Activated CD4-positive, alpha-beta T cell treated with anti-CD3 and anti-CD28 coated beads, Interleukin-2, Interleukin-4, amounts not matched to agents 100 ng/mL and 50 ng/mL, durations not matched to agents 16 hours and 8 hours (primary cell): ENCODE data around the gene GJA4.
A peak's percentile ranks its signal among the peaks of the same experiment; 100 is the strongest.
"Not testable (repeated sequence)": the region's sequence is repeated elsewhere in the genome, so short reads cannot be mapped to it uniquely, and the experiment has no call there.

Experiments used
- DNase-seq: peaks from one replicate; pipeline ENCODE4 v3.0.0-alpha.2; 2020; ENCODE audit warnings: low spot score

The GJA4 gene

GRCh38 chr1:34770891-34771504, 21.8 kb upstream of the GJA4 start:
- no peak for DNase-seq

- DNase-seq: no peak
Observed at GRCh38 chr1:34771573-34772371, 21.0 kb upstream of the GJA4 start.

DNA sequence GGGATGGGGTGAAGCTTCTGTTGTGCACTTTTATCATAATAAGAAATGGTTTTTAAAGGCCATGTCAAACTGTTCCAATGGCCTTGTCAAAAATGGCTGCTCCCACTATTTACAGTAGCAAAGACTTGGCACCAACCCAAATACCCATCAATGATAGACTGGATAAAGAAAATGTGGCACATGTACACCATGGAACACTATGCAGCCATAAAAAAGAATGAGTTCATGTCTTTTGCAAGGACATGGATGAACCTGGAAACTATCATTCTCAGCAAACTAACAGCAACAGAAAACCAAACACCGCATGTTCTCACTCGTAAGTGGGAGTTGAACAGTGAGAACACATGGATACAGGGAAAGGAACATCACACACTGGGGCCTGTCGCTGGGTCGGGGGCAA, 19.7 kb upstream of the GJA4 start:
- not testable (repeated sequence) for DNase-seq

DNA sequence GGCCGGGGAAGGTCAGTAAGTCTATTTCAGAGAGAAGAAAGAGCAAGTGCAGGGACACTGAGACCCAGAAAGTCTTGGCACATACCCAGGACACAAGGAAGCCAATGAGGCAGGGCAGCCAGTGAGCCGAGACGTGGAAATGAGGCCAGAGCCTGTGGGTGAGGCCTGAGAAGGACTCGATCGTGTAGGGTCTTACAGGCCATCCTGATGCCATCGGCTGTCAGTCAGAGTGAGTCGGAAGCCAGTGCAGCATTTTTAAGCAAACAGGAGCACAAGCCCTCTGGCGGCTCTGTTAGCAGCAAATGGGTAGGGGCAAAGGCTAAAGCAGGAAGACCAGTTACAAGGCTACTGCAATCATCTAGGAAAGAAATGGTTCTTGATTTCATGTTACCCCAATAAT, 17.8 kb upstream of the GJA4 start:
- DNase-seq: no peak

GRCh38 chr1:34776911-34777310, 15.9 kb upstream of the GJA4 start:
- DNase-seq: no peak

DNA sequence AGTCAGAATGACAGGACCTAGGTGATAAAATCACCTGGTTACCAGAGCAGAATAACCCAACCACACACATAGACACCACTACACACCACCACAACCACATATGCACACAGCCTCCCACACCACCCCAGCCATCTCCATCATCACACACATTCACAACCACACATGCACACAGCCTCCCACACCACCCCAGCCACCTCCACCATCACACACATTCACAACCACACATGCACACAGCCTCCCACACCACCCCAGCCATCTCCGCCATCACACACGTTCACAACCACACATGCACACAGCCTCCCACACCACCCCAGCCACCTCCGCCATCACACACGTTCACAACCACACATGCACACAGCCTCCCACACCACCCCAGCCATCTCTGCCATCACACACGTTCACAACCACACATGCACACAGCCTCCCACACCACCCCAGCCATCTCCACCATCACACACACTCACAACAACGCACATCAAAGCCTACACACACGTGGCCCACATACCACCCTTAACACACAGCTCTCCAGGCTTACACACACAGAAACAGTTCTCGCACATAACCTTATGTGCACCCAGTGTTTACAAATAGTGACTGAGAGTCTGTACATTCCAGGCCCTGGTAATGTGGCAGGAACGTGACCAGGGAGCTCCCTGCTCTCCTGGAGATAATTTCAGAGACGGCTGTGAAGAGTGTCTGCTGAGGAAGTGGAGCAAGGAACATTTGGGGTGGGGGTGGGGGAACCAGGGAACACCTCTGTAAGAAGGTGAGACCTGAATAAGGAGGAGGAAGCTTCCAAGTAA, 15.1 kb upstream of the GJA4 start:
- DNase-seq: no peak

DNA sequence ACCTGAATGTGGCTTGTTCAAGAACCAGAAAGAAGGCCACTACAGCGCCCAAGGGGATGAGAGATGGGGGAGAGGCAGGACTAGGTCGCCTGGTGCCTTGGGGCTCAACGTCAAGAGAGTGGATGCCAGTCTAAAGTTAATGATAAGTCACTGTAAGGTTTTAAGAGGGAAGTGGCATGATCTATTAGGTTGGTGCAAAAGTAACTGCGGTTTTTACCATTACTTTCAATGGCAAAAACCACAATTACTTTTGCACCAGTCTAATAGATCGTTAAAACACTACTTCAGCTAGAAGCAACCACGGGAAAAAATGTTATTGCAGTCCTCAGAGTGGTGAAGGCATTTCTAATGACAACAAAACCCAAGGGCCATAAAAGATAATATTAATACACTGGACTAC, 14.4 kb upstream of the GJA4 start:
- DNase-seq: no peak

DNA sequence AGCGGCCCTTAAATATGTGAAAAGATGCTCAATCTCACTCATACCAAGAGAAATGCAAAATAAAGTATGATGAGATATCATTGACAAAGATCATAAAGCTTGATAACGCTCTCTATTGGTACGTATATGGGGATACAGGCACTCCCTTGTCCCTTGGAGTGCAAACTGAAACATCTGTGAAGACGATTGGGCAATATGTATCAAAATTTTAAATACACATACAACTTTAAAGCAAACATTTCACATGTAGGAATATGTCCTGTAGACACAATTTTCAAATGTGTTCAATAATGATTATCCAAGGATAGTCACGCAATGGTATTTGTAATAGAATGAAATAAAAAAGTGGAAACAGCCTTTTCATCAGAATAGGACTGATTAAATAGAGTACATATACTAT, 13.8 kb upstream of the GJA4 start:
- no peak for DNase-seq

DNA sequence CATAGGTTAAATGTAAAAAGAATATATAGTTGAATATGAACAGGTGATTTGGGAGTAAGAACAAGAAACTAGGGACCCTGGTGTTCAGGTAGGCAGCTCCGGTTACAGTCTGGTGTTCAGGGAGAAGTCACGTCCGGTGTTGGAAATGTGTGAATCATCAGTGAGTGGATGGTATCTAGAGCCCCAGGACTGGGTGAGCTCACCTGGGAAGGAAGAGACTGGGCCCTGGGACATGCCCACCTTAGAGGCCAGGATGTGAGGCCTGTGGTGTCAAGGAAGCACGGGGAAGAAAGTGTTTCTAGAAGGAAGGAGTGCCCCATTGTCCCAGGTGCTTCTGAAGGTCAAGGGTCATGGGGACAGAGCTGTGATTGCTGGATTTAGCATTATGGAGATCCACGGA, 13.3 kb upstream of the GJA4 start:
- DNase-seq: no peak

DNA sequence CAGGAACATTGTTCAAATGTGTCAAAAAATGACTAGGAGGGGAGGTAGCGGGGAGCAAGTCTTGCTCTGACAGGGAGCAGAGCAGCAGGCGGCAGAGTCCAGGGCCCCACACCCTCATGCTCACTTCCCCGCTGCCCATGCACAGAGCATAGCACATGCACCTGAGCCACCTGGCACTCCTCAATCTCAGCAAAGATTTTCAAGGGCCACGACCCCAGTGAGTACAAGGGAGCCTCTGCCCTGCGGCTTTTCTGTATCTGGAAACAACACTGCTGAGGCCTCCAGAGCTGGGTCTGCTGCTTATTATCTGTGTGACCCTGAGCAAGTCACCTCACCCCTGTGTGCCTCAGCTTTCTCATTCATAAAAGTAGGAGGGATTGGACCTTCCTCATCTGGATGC, 12.8 kb upstream of the GJA4 start:
- DNase-seq: no peak

GRCh38 chr1:34780528-34780927, 12.3 kb upstream of the GJA4 start:
- no peak for DNase-seq

GRCh38 chr1:34781071-34781843, 11.5 kb upstream of the GJA4 start, which contains the start of gene GJB3:
Gene GJB3, plus strand, starts transcription at chr1:34781214. Its CDS starts 3,549 bp downstream, at chr1:34784763.
- no peak for DNase-seq

DNA sequence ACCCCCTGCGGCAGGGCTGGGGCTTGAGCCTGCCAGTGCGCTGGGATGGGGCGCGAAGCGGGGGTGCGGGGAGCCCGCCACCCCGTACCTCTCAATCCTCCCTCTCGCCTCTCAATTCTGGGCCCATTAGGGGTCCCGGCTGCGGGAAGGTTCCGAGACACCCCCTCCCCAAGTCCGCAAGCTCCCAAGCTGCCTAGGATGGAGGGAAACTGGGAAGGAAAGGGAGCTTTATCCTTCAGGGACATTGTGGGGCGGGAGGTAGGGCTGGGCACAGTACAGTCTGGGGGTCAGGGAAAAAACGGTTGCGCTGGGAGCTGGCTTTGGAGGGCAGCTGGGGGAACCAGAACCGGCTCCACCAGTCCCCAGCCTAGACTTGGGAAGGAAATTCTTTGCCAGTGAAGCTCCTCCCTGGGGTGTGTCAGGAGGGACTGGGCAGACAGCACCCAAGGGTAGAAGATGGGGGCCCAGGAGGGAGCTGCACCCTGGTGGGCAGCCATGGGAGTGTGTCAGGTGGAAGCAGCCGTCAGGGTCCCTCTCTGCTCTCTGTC, 10.9 kb upstream of the GJA4 start:
- no peak for DNase-seq

- DNase-seq: no peak
Observed at GRCh38 chr1:34784751-34785221, 8.0 kb upstream of the GJA4 start.

GRCh38 chr1:34785231-34785874, 7.4 kb upstream of the GJA4 start:
- no peak for DNase-seq

DNA sequence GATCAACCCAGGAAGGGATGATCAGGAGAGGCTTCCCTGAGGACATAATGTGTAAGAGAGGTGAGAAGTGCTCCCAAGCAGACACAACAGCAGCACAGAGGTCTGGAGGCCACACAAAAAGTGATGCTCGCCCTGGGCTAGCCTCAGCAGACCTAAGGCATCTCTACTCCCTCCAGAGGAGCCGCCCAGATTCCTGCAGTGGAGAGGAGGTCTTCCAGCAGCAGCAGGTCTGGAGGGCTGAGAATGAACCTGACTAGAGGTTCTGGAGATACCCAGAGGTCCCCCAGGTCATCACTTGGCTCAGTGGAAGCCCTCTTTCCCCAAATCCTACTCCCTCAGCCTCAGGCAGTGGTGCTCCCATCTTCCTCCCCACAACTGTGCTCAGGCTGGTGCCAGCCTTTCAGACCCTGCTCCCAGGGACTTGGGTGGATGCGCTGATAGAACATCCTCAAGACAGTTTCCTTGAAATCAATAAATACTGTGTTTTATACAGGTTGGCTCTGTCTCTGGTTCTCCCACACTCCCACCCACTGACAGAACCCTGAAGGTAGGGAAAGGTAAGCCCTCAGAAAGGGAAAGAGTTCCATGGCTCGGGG, 6.8 kb upstream of the GJA4 start:
- no peak for DNase-seq

GRCh38 chr1:34786521-34787325, 6.1 kb upstream of the GJA4 start:
- peak; percentile 70 for DNase-seq

DNA sequence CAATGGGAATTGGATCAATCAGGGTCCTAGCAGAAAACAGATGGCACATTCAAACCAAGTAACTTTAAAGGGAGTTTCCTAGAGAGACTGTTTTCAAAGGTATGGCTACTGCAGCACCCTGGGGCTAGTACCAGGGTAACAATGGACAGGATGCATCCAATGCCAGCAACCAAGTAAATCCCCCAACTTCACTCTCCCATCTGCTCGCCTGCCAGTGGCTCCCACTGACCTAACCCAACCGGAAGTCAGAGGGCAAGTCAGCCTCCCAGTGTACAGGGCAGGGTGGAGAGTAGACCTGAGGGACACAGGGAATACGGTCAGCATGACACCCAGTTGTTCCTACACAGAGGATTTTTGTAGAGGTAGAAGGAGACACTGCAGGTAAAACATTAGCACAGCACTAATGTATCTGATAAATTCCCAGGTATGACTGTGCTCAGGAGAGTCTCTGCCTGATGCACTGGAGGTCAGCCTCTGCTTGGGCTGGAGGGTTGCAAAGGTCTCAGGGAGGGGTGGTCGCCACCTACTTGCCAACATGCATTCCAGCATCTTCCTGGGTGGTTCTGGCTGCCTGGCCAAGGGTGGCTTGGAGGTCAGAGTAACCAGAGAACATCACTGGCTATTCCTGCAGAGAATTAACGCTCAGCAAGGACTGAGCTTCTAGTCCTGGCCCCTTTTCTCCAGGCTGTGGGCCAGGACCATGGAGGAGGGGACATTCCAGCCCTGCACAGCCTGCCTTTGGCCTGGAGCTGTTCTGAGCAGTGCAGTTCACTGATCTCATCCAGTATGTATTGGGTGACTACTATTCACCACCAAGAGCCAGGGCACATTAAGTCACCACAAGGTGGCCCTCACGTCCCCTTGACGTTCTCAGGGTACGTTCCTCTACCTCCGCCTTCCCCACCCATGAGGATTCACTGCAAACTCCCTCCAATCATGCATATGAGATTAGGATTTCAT, 5.1 kb upstream of the GJA4 start:
- no peak for DNase-seq

DNA sequence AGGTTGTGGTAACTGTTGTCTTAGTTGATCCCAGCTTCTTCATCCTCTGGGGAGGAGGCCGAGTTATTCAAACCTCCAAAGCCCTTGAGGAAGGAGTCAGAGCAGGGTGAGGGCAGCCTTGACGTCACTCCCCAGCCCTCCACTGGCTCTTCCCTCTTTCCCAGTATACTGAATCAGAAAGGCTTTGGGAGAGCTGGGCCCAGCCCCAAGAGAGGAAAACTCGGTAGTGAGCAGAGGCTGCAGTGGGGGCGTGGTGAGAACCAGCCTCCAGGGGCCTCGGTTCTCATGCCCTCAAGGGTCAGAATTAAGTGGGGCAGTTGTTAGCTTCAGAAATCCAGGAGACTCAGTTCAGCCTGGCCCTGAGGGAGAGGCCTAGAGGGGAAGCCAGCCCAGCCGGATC, 1.8 kb upstream of the GJA4 start:
- no peak for DNase-seq
